HepG2 (cell line): Measurements from ENCODE around the gene ZER1. TPM values are rescaled to one million over a fixed set of nuclear protein-coding genes. Genes with fewer than 3 reads are reported as not detected.

Experiments used
- ETS1 ChIP-seq: sonication (generic); formaldehyde crosslinking; IDR thresholded peaks from 2 replicates; pipeline ENCODE4 v1.4.0; 2020; ENCODE audit warnings: missing genetic modification reagents
- FOXA1 ChIP-seq, 2 experiments: fragments of 450-650 bp in 1 of 2; sonication (generic) in 1 of 2; formaldehyde crosslinking in 1 of 2; IDR thresholded peaks; 2 replicates each; pipeline versions ENCODE4 v1.4.0 to v1.6.1; 2016 to 2020; ENCODE audit warnings: missing genetic modification reagents in 1 of 2
- FOXK1 ChIP-seq: sonication (generic); formaldehyde crosslinking; IDR thresholded peaks from 2 replicates; pipeline ENCODE4 v1.4.0; 2020; ENCODE audit warnings: low read depth, missing genetic modification reagents, borderline replicate concordance
- MAZ ChIP-seq, 2 experiments: sonication (generic) in 1 of 2; formaldehyde crosslinking in 1 of 2; IDR thresholded peaks; 2 replicates each; pipeline versions ENCODE4 v1.5.0 to v1.6.1; 2012 to 2020; ENCODE audit warnings: low read depth in 2 of 2, mild to moderate bottlenecking in 2 of 2, borderline replicate concordance in 1 of 2, improper control_type of control experiment in 1 of 2, low read length in 1 of 2, missing genetic modification reagents in 1 of 2, moderate library complexity in 1 of 2
- MEIS1 ChIP-seq: sonication (generic); formaldehyde crosslinking; IDR thresholded peaks from 2 replicates; pipeline ENCODE4 v1.9.0; 2021; ENCODE audit warnings: mild to moderate bottlenecking, missing genetic modification reagents, moderate library complexity, borderline replicate concordance
- MIXL1 ChIP-seq: IDR thresholded peaks from 2 replicates; pipeline ENCODE4 v1.6.1; 2016
- NBN ChIP-seq: fragments of 450-650 bp; conservative IDR thresholded peaks from 2 replicates; pipeline ENCODE4 v1.6.1; 2017
- NFE2L1 ChIP-seq: sonication (generic); formaldehyde crosslinking; IDR thresholded peaks from 2 replicates; pipeline ENCODE4 v1.4.0; 2020; ENCODE audit warnings: missing genetic modification reagents, mild to moderate bottlenecking, borderline replicate concordance
- RXRA ChIP-seq: sonication (generic); formaldehyde crosslinking; IDR thresholded peaks from 2 replicates; pipeline ENCODE4 v1.5.1; 2020; ENCODE audit warnings: missing genetic modification reagents
- SAP130 ChIP-seq: IDR thresholded peaks from 2 replicates; pipeline ENCODE4 v1.6.1; 2016; ENCODE audit warnings: low read depth
- SRY ChIP-seq: sonication (generic); formaldehyde crosslinking; IDR thresholded peaks from 2 replicates; pipeline ENCODE4 v1.8.0; 2022; ENCODE audit warnings: mild to moderate bottlenecking, missing genetic modification reagents
- ZBTB33 ChIP-seq: sonication (generic); formaldehyde crosslinking; IDR thresholded peaks from 2 replicates; pipeline ENCODE4 v1.4.0; 2020; ENCODE audit warnings: missing genetic modification reagents
- ZBTB42 ChIP-seq: sonication (generic); formaldehyde crosslinking; IDR thresholded peaks from 2 replicates; pipeline ENCODE4 v1.5.0; 2020; ENCODE audit warnings: mild to moderate bottlenecking, missing genetic modification reagents
- ZFP90 ChIP-seq: sonication (generic); formaldehyde crosslinking; IDR thresholded peaks from 2 replicates; pipeline ENCODE4 v1.8.0; 2022; ENCODE audit warnings: missing genetic modification reagents, mild to moderate bottlenecking, inconsistent platforms, borderline replicate concordance
- ZNF18 ChIP-seq: sonication (generic); formaldehyde crosslinking; IDR thresholded peaks from 2 replicates; pipeline ENCODE4 v1.8.0; 2022; ENCODE audit warnings: mild to moderate bottlenecking, missing genetic modification reagents; ENCODE audit not compliant: insufficient replicate concordance
- polyA plus RNA-seq, 8 experiments: library from polyadenylated mRNA; depleted of rRNA in 3 of 8; stranded (reverse) in 7 of 8; unstranded in 1 of 8; fragments of >200 nt; fragmentation: Illumina TruSeq in 4 of 8; extraction: Trizol in 4 of 8; gene quantifications; 2 replicates each; pipeline versions ENCODE4 v1.2.1 to v1.2.3, GENCODE V29; 2011 to 2016; ENCODE audit warnings: low read depth in 4 of 8, missing spikeins in 1 of 8, mixed read lengths in 1 of 8; ENCODE audit not compliant: insufficient read depth in 1 of 8
- total RNA-seq, 5 experiments: library from RNA; depleted of rRNA; stranded (reverse); fragments of >200 nt; fragmentation: Illumina TruSeq; extraction: Trizol; gene quantifications; 2 replicates each; pipeline ENCODE4 v1.2.3, GENCODE V29; 2016; ENCODE audit warnings: low read depth in 1 of 5
- TF ChIP-seq, protein P1 (sequence below): sonication (generic); formaldehyde crosslinking; IDR thresholded peaks from 2 replicates; pipeline ENCODE4 v1.4.0; 2020; ENCODE audit warnings: mild to moderate bottlenecking, missing genetic modification reagents, borderline replicate concordance

The ZER1 gene
- total and polyA plus RNA-seq, 2 of the 13 experiments (the other 11 are each of a cell fraction or from before 2014, with no cell fraction given), result 7.7 to 40.0 TPM

DNA sequence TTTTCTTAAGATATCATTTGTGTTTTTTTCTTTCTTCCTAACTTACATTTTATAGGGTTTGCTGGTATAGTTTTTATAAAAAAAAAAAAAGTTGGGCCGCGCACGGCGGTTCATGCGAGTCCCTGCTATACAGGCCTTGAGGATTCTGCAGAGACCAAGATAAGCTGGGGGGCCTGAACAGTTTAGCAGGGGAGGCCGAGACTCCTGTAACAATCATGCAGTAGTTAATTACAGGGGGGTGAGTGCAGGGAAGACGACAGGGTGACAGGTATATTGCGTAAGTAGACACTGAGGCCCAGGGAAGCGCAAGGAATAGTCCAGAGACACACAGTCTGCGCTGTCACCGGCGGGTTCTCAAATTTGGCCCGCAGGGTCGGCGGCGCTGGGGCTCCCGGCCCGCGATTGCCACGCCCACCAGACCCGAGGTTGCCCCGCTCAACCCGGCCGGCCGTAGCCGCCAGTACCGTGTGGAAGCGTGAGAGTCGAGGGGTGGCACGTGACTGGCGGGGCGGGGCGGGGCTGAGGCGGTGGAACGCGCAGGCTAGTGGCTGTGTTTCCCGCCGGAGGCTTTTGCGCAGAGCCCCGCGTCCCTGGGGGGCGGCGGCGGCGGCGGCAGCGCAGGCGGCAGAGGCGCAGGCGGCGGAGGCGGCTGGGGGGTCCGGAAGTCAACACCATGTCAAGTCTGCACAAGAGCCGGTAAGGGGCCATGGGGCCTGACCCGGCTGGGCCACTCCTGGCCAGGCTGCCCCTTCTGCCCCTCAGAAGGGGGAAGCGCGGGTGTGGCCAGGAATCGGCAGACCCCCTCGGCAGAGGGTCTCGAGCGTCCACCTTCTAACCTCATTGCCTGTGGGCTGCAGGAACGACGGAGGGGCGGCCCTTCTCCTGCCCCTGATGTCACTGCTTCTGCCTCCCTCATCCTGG lies 15.2 kb upstream of the ZER1 start, which contains the start of gene TBC1D13 (continued):
- TF ChIP-seq ZBTB33 (CRISPR knock-in tag), result peak; percentile 17; the same call in 1 of the 2 replicates
- TF ChIP-seq SRY (CRISPR knock-in tag), result peak; percentile 91; the same call in 1 of the 2 replicates
- TF ChIP-seq, protein P1, sequence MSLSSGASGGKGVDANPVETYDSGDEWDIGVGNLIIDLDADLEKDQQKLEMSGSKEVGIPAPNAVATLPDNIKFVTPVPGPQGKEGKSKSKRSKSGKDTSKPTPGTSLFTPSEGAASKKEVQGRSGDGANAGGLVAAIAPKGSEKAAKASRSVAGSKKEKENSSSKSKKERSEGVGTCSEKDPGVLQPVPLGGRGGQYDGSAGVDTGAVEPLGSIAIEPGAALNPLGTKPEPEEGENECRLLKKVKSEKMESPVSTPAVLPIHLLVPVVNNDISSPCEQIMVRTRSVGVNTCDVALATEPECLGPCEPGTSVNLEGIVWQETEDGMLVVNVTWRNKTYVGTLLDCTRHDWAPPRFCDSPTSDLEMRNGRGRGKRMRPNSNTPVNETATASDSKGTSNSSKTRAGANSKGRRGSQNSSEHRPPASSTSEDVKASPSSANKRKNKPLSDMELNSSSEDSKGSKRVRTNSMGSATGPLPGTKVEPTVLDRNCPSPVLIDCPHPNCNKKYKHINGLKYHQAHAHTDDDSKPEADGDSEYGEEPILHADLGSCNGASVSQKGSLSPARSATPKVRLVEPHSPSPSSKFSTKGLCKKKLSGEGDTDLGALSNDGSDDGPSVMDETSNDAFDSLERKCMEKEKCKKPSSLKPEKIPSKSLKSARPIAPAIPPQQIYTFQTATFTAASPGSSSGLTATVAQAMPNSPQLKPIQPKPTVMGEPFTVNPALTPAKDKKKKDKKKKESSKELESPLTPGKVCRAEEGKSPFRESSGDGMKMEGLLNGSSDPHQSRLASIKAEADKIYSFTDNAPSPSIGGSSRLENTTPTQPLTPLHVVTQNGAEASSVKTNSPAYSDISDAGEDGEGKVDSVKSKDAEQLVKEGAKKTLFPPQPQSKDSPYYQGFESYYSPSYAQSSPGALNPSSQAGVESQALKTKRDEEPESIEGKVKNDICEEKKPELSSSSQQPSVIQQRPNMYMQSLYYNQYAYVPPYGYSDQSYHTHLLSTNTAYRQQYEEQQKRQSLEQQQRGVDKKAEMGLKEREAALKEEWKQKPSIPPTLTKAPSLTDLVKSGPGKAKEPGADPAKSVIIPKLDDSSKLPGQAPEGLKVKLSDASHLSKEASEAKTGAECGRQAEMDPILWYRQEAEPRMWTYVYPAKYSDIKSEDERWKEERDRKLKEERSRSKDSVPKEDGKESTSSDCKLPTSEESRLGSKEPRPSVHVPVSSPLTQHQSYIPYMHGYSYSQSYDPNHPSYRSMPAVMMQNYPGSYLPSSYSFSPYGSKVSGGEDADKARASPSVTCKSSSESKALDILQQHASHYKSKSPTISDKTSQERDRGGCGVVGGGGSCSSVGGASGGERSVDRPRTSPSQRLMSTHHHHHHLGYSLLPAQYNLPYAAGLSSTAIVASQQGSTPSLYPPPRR (CRISPR knock-in tag), result peak; percentile 69; the same call in 1 of the 2 replicates
- TF ChIP-seq MAZ (IDR thresholded peaks at IDR 0.05; ENCODE audit: borderline replicate concordance, low read depth, low read length), result peak; percentile 89
- peak; percentile 99 for TF ChIP-seq MAZ (CRISPR knock-in tag; IDR thresholded peaks at IDR 0.05; ENCODE audit: low read depth)
- TF ChIP-seq ZBTB42, result peak; percentile 72; the same call in 1 of the 2 replicates
- peak; percentile 86; the same call in 1 of the 2 replicates for TF ChIP-seq ZFP90
- peak; percentile 97 for TF ChIP-seq SAP130
- no peak for TF ChIP-seq FOXA1 (IDR thresholded peaks at IDR 0.05)
- TF ChIP-seq FOXA1 (CRISPR knock-in tag; IDR thresholded peaks at IDR 0.05), result no peak; the same call in 1 of the 2 replicates
- peak; percentile 91 for TF ChIP-seq ZNF18 (CRISPR knock-in tag)
- TF ChIP-seq RXRA (CRISPR knock-in tag), result peak; percentile 61; the same call in 1 of the 2 replicates
- TF ChIP-seq MEIS1 (CRISPR knock-in tag), result peak; percentile 73; the same call in 1 of the 2 replicates
- TF ChIP-seq ETS1 (CRISPR knock-in tag), result peak; percentile 88; the same call in 1 of the 2 replicates
- 0 out of 2 replicates have a peak, but pooled peaks have one; percentile 39 for TF ChIP-seq NFE2L1
- peak; percentile 88; the same call in 1 of the 2 replicates for TF ChIP-seq FOXK1 (CRISPR knock-in tag)
- no peak for TF ChIP-seq NBN
- TF ChIP-seq MIXL1 (CRISPR knock-in tag), result peak; percentile 76
